Right forelimb (tissue), 1 donor: ENCODE results near the gene TBC1D5.
"Not testable (repeated sequence)": the region's sequence is repeated elsewhere in the genome, so short reads cannot be mapped to it uniquely, and the experiment has no call there.

Source experiments
- DNase-seq: peaks from one replicate; pipeline ENCODE4 v3.0.0-alpha.2; 2018

The TBC1D5 gene

DNA sequence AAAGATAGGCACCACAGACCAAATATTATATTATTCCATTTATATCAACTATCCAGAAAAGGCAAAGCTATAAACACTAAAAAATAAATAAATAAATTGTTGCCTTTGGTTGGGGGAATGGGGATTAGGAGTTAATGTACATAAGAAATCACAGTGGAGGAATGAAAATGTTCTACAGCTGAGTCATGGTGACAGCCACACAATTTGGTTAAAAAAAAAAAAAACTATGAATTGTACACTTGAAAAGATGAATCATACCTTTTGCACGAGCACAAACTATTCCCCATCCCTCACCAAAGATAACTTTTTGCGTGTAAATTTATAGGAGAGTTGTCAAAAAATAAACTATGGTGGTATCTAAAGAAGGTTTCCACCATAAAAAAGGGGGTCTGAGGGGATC is 103.2 kb downstream of the TBC1D5 start:
- DNase-seq = no peak

DNA sequence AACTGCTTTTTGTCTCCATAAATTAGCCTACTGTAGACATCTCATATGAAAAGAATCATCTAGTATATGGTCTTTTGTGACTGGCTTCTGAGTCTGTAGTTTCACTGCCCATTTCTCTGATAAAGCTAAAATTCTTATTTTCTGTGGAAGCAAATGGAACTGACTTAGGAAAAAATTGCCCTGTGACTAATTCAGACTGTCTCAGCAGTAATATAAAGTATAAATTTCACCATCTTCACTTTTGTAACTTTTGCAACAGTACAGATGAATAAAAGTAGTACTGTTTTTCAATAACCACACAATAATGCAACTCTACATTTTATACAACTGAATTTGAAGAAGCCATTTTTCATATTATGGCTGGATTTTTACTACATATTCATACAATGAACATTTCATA is 104.1 kb downstream of the TBC1D5 start:
- no peak for DNase-seq

- not testable (repeated sequence) for DNase-seq
These were observed 106.8 kb downstream of the TBC1D5 start for GRCh38 chr3:17635675-17636074.

- DNase-seq = no peak
These were observed 107.5 kb downstream of the TBC1D5 start for GRCh38 chr3:17634964-17635363.

DNA sequence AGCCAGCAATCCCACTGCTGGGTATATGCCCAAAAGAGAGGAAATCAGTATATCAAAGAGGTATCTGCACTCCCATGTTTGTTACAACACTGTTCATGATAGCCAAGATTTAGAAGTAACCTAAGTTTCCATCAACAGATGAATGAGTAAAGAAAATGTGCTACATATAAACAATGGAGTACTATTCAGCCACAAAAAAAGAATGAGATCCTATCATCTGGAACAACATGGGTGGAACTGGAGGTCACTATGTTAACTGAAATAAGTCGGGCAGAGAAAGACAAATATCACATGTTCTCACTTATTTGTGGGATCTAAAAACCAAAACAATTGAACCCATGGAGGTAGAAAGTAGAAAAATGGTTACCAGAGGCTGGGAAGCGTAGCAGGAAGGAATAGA is 108.2 kb downstream of the TBC1D5 start:
- DNase-seq = no peak

- DNase-seq = no peak
These were observed 109.9 kb downstream of the TBC1D5 start for GRCh38 chr3:17632401-17633100.

DNA sequence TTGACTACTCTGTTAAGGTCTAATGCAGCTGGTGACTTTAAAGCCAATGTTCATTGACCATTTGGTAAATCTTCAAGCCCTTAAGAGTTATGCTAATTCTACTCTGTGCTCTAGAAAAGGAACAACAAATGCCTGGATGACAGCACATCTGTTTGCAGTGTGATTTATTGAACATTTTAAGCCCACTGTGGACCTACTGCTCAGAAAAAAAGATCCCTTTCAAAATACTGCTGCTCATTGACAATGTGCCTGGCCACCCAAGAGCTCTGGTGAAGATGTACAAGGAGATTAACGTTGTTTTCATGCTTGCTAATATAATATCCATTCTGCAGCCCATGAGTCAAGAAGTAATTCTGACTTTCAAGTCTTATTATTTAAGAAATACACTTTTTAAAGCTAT is 110.8 kb downstream of the TBC1D5 start:
- DNase-seq = no peak

- DNase-seq = no peak
These were observed 113.0 kb downstream of the TBC1D5 start for GRCh38 chr3:17629400-17629799.

GRCh38 chr3:17626395-17626794 is 116.0 kb downstream of the TBC1D5 start:
- DNase-seq = no peak

GRCh38 chr3:17625133-17625532 is 117.3 kb downstream of the TBC1D5 start:
- DNase-seq = no peak

- no peak for DNase-seq
These were observed 119.0 kb downstream of the TBC1D5 start for GRCh38 chr3:17623464-17623863.

- DNase-seq = no peak
These were observed 122.5 kb downstream of the TBC1D5 start for GRCh38 chr3:17619968-17620367.

- DNase-seq = not testable (repeated sequence)
These were observed 129.4 kb downstream of the TBC1D5 start for GRCh38 chr3:17613017-17613416.

- DNase-seq = no peak
These were observed 134.5 kb downstream of the TBC1D5 start for GRCh38 chr3:17607905-17608304.

GRCh38 chr3:17605934-17606333 is 136.5 kb downstream of the TBC1D5 start:
- no peak for DNase-seq

DNA sequence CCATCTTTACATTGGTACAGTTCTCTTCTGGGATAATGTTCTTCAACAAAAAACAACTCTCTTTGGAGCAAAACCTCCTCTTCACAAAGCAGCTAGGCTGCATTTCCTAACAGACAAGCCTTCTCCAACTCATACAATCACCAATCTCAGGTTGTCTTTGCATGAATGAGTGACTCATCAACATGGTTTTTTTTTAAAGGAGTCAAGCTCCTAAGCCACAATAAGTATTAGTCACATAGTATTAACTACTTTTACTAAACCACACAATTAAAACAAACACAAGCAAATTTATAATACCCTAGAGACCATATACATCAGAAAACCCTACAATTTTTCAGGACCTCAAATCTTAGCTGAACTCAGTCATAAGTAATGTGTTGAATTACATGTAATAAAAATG is 137.4 kb downstream of the TBC1D5 start:
- DNase-seq = no peak

DNA sequence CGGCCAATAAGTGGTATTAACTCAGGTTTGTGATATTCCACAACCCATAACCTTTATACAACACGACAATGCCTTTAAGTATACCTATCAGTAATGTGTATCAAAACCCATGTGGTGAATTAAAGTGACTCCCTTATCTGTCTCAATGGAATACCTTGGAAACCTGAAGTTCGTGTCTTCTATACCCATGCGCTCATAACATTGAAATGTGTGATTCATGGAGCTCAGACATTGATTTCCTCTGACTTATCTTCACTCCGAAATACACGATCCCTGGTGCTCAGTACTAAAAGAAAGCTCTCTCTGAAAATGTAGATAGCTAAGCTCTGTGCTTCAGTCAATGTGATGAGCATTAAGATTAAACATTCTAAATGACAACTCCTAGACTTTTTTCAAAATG is 140.3 kb downstream of the TBC1D5 start:
- no peak for DNase-seq

DNA sequence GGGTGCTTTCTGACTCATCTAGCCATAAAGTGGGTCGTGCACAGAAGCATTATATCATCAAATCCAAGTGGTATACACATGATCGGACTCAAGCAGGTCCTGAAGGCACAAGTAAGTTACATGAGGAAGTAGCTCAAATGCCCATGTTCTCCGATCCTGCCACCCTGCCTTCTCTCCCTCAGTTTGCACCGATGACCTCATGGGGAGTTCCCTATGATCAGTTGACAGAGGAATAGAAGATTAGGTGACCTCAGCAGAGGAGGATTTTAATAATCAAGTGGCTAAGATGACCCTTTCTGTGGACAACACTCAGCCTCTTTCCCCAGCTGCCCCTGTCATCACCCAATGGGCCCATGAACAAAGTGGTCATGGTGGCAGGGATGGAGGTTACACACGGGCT is 149.5 kb downstream of the TBC1D5 start:
- no peak for DNase-seq

DNA sequence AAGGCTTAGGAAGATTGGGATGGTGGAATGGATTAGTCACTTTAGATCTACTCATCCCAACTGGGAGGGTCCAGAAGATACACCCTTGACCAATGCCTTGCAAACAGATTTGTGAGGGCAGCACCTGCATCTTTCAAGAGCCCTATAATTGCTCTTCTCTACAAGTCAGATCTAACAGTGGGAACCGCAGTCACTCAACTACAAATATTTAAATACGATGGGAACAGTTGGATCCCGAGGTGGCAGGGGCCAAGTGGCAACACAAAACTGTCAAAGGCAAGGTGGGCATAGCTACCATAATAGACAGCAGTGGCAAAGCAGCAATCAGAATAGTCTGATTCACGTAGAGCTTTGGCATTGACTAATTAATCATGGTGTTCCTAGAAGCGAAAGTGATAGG is 152.0 kb downstream of the TBC1D5 start:
- no peak for DNase-seq

- no peak for DNase-seq
These were observed 152.5 kb downstream of the TBC1D5 start for GRCh38 chr3:17589888-17590287.

- DNase-seq = no peak
These were observed 154.0 kb downstream of the TBC1D5 start for GRCh38 chr3:17588422-17588821.

DNA sequence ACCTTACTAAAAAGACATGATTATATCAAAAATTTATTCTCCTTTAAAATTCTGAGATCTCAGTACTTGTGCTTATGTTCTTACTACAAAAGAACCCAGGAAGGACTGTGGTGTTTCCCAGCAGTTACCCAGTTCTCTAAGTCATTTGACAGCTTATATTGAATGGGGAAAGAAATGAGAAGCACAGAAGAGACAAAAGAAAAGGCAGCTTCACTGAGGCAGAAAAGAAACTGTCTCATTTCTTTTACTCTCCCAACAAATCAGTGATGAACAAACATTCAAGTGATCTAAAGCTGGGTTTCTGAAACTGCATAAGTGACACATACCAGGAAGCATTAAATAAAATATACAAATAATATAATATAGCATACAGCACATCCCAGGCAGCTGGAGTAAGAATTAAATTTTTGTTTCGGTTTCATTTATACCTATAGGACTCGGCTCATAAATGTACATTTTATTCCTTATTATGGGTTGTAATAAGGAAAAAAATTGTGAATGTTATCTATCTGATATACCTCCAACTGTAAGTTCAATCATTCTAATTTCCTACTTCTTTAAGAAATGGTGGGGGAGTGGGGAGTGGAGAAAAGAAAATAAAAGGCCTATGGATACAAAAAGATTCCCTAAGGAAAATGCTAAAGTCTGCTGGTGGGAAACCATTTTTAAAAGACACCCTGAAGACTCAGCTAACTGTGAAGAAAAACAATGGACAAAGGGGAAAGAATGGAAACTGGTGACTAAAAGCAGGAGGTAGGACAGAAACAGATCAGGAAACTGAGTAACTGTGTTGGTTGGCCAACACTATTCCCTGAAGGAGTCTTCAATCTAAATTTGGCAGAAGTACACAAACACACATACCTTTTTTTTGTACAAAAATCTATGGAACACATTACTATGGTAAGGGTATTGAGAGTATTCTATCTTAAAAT is 156.8 kb downstream of the TBC1D5 start:
- DNase-seq = no peak

DNA sequence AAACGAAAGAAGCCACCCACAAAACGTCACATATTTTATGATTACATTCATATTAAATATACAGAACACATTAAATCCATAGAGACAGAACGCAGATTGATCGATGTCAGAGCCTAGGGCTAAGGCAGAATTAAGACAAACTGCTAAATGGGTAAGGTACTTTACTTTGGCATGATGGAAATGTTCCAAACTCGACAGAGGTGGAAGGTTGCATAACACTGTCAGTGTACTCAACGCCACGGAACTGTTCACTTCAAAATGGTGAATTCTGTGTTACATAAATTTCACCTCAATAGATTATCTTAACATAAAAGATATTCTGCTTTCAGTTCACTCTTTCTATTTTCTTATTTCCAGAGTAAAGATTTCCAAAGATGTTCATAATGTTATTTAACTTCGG is 158.4 kb downstream of the TBC1D5 start:
- no peak for DNase-seq

DNA sequence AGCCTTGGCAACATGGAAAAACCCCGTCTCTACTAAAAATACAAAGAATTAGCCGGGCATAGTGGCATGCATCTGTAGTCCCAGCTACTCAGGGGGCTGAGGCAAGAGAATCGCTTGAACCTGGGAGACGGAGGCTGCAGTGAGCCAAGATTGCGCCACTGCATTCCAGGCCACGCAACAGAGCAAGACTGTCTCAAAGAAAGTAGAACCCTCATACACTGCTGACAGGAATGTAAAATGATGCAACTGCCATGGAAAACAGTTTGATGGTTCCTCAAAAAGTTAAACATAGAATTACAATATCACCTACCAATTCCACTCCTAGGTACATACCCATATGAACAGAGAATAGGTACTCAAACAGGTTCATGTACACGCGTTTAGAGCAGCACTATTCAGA is 158.9 kb downstream of the TBC1D5 start:
- DNase-seq = no peak
